UCSD-AML1 (cell line): ENCODE data around the gene PSMB3.
A peak's percentile ranks its signal among the peaks of the same experiment; 100 is the strongest.
"Not testable (repeated sequence)": the region's sequence is repeated elsewhere in the genome, so short reads cannot be mapped to it uniquely, and the experiment has no call there.

Source experiments
- DNase-seq: peaks from one replicate; lab custom pipeline; 2025; ENCODE audit not compliant: unreplicated experiment; lab: John Stamatoyannopoulos, UW

The PSMB3 gene

GRCh38 chr17:38715216-38715943 is 37.2 kb upstream of the PSMB3 start:
- DNase-seq = no peak

GRCh38 chr17:38716368-38717005 is 36.1 kb upstream of the PSMB3 start:
- DNase-seq = no peak

- DNase-seq = no peak
Measured at GRCh38 chr17:38717139-38717745, 35.3 kb upstream of the PSMB3 start.

DNA sequence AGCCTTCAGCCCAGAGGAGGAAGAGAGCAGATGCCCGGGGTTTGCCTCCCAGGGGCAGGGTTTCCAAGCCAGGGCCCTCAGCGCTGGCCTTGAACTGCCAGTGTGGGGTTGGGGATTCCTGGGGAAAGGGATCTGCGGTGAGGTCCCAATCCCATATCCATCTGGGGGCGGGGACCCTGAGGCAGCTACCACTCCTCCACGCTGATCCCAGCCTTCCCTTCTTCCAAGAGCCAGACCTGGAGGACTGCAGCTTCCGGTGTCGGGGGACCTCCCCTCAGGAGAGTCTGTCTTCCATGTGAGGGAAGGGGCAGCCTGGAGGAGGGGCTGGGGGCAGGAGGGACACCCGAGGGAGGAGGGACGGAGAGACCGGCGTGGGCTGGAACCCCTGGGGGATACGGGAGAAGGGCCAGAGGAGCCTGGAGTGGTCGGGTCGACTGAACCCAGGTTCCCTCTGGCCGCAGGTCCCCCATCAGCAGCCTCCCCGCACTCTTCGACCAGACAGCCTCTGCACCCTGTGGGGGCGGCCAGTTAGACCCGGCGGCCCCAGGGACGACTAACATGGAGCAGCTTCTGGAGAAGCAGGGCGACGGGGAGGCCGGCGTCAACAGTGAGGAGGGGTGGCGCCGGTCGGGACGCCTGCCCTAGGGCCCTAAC is 33.1 kb upstream of the PSMB3 start:
- no peak for DNase-seq

- DNase-seq = no peak
Measured at GRCh38 chr17:38719943-38720641, 32.4 kb upstream of the PSMB3 start.

- no peak for DNase-seq
Measured at GRCh38 chr17:38720941-38721340, 31.6 kb upstream of the PSMB3 start.

DNA sequence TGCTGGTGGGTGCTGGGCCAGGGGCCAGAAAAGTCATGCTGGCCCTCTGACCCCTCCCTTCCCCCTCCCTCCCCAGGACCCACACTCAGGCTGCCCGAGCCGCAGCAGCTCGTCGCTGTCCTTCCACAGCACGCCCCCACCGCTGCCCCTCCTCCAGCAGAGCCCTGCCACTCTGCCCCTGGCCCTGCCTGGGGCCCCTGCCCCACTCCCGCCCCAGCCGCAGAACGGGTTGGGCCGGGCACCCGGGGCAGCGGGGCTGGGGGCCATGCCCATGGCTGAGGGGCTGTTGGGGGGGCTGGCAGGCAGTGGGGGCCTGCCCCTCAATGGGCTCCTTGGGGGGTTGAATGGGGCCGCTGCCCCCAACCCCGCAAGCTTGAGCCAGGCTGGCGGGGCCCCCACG is 30.7 kb upstream of the PSMB3 start:
- no peak for DNase-seq

DNA sequence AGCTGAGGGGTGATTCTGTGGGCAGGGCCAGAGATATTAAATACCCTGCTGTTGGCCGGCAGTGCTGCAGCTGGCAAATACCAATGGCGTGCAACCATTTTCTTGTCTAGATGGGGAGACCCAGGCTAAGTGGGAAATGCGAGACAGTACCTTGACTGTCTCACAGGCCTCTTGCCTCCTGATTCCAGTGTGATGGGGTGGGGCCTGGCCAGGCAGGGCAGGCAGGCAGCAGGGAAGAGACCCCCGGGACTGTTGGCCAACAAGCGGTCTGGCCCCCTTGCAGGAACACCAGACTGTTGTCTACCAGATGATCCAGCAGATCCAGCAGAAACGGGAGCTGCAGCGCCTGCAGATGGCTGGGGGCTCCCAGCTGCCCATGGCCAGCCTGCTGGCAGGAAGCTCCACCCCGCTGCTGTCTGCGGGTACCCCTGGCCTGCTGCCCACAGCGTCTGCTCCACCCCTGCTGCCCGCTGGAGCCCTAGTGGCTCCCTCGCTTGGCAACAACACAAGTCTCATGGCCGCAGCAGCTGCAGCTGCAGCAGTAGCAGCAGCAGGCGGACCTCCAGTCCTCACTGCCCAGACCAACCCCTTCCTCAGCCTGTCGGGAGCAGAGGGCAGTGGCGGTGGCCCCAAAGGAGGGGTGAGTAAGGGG is 28.1 kb upstream of the PSMB3 start:
- DNase-seq = no peak

GRCh38 chr17:38725066-38725465 is 27.5 kb upstream of the PSMB3 start:
- no peak for DNase-seq

DNA sequence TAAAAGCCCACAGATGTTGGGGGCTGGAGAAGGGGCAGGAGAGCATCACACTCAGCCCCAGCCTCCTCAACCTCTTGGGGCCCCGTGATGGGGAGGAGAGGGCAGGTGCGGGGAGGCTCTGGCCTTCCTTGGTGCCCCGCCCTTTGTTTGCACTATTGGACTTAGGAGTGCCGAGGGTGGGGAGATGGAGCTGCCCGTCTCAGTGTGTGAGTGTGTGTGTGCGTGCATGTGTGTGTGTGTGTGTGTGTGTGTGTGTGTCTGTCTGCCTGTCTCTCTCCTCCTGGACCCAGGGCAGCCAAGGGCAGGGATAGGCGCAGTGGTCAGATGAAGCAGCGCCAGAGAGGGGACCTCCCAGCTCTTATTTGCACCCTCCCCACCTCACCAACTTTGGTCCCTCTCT is 26.4 kb upstream of the PSMB3 start:
- DNase-seq = not testable (repeated sequence)

GRCh38 chr17:38727736-38728135 is 24.8 kb upstream of the PSMB3 start:
- no peak for DNase-seq

DNA sequence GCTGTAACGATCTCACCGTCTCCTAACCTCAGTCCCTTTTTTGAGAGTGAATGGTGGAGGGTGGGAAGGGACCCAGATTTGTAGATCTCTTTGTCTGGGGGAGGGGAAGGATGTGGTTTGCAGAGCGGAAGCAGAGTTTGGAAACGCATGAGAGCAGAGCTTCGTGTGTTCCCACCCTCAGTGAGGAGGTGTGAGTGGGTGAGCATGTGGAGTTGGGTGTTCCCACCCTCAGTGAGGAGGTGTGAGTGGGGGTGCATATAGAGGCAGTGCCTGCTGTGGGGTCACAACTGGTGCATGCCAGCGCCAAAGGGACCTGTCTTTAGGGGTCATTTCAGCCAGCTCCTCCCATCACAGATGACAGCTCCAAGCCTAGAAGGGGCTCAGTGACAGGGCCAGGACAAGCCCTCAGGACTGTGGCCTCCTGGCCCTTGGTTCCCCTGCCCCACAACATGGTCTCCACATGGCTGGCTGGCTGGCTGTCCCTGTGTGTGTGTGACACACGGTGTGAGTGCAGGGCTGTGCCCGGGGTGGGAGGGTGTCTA is 24.2 kb upstream of the PSMB3 start:
- peak; percentile 67 for DNase-seq

DNA sequence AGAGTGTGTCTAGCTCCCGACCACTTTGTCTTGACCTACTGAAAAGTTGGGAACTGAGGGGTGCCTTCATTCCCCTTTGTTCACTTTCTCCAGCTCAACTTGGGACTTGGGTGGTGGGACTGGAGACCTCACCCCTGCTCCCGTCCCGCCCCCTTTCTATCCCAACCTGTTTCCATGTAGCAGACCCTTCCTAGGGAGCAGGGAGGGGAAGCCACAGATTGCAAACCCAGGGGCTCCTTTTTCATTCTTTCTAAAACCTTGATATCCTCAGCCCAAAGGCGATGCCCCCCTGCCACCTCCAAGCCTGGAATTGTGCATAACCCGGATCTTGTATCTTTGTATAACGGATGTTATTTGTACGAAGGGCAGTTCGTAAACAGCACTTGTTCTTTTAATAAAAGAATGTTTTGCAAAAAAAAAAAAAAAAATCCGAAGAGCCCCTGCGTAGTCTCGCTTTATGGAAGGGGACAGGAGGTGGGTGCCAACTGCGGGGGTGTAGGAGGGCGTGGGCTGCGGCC is 23.1 kb upstream of the PSMB3 start:
- no peak for DNase-seq

- DNase-seq = peak; percentile 90
Measured at GRCh38 chr17:38729886-38730525, 22.5 kb upstream of the PSMB3 start, which contains the start of gene CISD3. CISD3 (plus strand) TSS chr17:38730341; CDS start chr17:38730359, 18 bp downstream.

- peak; percentile 52 for DNase-seq
Measured at GRCh38 chr17:38730526-38731379, 21.8 kb upstream of the PSMB3 start.

DNA sequence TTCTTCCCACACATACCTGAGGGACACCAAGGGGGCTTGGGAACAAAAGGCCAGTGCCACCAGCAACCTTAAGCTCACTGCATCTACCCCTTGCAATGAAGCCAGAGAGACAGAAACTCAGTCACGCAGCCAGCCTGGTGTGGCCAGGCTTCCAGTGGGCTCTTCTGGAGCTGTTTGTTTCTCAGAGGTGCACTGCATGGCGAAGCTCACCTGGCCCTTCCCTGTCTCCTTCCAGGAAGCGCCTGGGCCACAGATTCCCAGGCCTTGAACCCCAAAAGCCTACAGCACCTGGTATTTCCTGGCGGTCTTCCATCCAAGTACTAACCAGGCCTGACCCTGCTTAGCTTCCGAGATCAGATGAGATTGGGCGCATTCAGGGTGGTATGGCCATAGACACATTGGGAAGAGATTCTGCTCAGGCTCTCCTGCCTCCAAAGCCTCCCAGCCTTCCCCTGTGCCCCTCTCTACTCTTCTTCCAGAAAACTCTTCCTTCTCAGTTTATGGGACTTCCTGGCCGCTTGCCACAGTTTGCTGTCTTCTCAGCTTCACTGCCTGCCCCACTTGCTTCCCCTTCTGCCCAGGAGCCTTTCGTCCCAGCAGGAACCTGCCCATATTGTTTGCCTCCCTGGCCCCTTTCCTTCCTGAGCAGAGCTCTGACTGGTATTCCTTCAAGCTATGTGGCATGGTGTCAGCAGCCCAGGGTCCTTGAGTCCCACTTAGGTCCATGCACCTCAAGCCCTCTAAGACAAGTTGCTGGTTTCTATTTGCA is 20.8 kb upstream of the PSMB3 start:
- DNase-seq = peak; percentile 50

- no peak for DNase-seq
Measured at GRCh38 chr17:38732376-38733281, 19.9 kb upstream of the PSMB3 start.
